ENCODE measurements around the gene INSYN1.
A peak's percentile ranks its signal among the peaks of the same experiment; 100 is the strongest.
"Not testable (repeated sequence)": the region's sequence is repeated elsewhere in the genome, so short reads cannot be mapped to it uniquely, and the experiment has no call there.

The INSYN1 gene

GRCh38 chr15:73710321-73710720, 42.8 kb downstream of the INSYN1 start:
- no peak for TF ChIP-seq CTCF (conservative IDR thresholded peaks at IDR 0.05; ENCODE audit: control insufficient read depth, insufficient read depth, low read depth, low read length)
- H3K4me3 ChIP-seq (ENCODE audit: control insufficient read depth, low read depth, low read length): no peak overlapping the region
- no peak for DNase-seq (ENCODE audit: low read depth)

GRCh38 chr15:73709686-73710085, 43.5 kb downstream of the INSYN1 start:
- no peak overlapping the region for H3K4me3 ChIP-seq (ENCODE audit: control insufficient read depth, low read depth, low read length)
- no peak for TF ChIP-seq CTCF (conservative IDR thresholded peaks at IDR 0.05; ENCODE audit: control insufficient read depth, insufficient read depth, low read depth, low read length)
- DNase-seq (ENCODE audit: low read depth): no peak

GRCh38 chr15:73709241-73709640, 43.9 kb downstream of the INSYN1 start:
- TF ChIP-seq CTCF (conservative IDR thresholded peaks at IDR 0.05; ENCODE audit: control insufficient read depth, insufficient read depth, low read depth, low read length): no peak
- DNase-seq (ENCODE audit: low read depth): no peak

GRCh38 chr15:73708691-73709090, 44.5 kb downstream of the INSYN1 start:
- no peak for DNase-seq (ENCODE audit: low read depth)
- no peak overlapping the region for H3K4me3 ChIP-seq (ENCODE audit: control insufficient read depth, low read depth, low read length)
- TF ChIP-seq CTCF (conservative IDR thresholded peaks at IDR 0.05; ENCODE audit: control insufficient read depth, insufficient read depth, low read depth, low read length): no peak

More at GRCh38 chr15:73709241-73709640, 43.9 kb downstream of the INSYN1 start:
- H3K4me3 ChIP-seq (ENCODE audit: control insufficient read depth, low read depth, low read length): no peak overlapping the region

- peak; percentile 49 for DNase-seq (ENCODE audit: low read depth)
- H3K4me3 ChIP-seq (ENCODE audit: control insufficient read depth, low read depth, low read length): no peak overlapping the region
- TF ChIP-seq CTCF (conservative IDR thresholded peaks at IDR 0.05; ENCODE audit: control insufficient read depth, insufficient read depth, low read depth, low read length): peak; percentile 78
Measured at GRCh38 chr15:73704869-73705645, 48.1 kb downstream of the INSYN1 start.

- not testable (repeated sequence) for H3K4me3 ChIP-seq (ENCODE audit: control insufficient read depth, low read depth, low read length)
Measured at GRCh38 chr15:73704142-73704868, 48.8 kb downstream of the INSYN1 start.

GRCh38 chr15:73703601-73704000, 49.5 kb downstream of the INSYN1 start:
- not testable (repeated sequence) for H3K4me3 ChIP-seq (ENCODE audit: control insufficient read depth, low read depth, low read length); DNase-seq (ENCODE audit: low read depth)

More at GRCh38 chr15:73704142-73704868, 48.8 kb downstream of the INSYN1 start:
- DNase-seq (ENCODE audit: low read depth): not testable (repeated sequence)

GRCh38 chr15:73702311-73703239, 50.6 kb downstream of the INSYN1 start:
- not testable (repeated sequence) for DNase-seq (ENCODE audit: low read depth); H3K4me3 ChIP-seq (ENCODE audit: control insufficient read depth, low read depth, low read length)
